ENCODE results near the gene EIF3D.

EIF3D gene

DNA sequence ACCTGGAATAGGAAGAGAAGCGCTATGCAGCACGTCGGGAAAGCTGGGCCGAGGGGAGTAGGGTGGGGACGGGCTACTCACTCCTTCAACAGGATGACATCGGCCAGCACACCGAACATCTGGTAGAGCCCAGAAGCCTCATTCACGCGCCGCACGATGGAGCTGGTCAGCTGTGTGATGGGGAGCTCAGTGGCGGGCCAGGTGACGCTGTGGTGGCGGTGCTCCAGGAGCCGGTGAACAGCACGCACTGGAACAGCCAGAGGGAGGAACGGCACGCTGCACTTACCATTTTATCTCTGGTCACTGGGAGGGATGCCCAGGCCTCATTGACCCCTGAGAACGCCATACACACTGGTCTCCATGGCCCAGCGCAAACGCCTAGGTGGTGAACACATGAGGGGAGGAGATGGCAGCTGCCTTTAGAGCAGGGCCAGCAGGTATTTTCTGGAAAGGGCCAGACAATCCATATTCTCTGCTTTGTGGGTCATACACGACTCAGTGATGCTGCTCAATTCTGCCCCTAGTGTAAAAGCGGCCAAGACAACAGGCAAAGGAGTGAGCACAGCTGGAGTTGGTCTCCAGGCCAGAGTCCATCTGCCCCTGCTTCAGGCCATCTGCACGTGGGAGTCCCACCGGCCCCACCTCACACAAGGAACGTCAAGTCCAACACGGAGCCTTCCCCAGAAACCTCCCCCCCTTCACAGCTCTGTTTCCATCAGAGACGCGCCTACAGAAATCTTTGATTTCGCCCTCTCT lies 30.9 kb downstream of the EIF3D start:
- Mint-ChIP-seq H3K9me3 (no peaks in the 10 kb centered on the region), H3K4me1 (peaks cover 12% of the 10 kb centered on the region), H3K36me3 (no peaks in the 10 kb centered on the region), H3K27ac (no peak overlapping the region), H3K27me3 (no peaks in the 10 kb centered on the region), H3K4me3 (no peak overlapping the region)
- no peak for ATAC-seq

- H3K9me3 Mint-ChIP-seq = no peaks in the 10 kb centered on the region
- peaks cover 23% of the 10 kb centered on the region for H3K4me1 Mint-ChIP-seq
- H3K36me3 Mint-ChIP-seq = peaks cover 4% of the 10 kb centered on the region
- ATAC-seq = peak; percentile 93
- H3K27me3 Mint-ChIP-seq = no peaks in the 10 kb centered on the region
- peak overlapping the region; percentile 75 for H3K27ac Mint-ChIP-seq
- H3K4me3 Mint-ChIP-seq = peak overlapping the region; percentile 51
Observed at GRCh38 chr22:36493690-36494110, 35.3 kb downstream of the EIF3D start.

DNA sequence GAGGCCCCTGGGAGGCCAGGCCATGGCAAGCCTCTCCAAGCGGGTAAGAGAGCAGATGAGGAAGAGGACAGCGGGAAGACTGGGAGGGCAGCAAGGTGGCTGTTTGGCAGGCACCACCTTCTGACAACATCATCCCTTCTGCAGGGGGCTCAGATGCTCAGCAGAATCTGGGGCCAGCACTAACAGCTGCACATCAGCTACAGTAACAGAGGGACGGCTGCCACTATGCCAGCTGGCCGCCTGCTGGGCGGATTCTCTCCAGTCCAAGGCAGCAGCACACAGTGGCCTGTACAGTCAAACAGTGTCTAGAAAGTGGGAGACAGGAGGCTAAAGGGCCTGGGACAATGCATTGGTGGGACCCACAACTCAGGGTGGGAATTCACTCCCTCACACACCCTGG lies 36.9 kb downstream of the EIF3D start:
- peaks cover 10% of the 10 kb centered on the region for H3K36me3 Mint-ChIP-seq
- peaks cover 23% of the 10 kb centered on the region for H3K4me1 Mint-ChIP-seq
- H3K9me3 Mint-ChIP-seq = no peaks in the 10 kb centered on the region
- no peak for ATAC-seq
- H3K27ac Mint-ChIP-seq = peak overlapping the region; percentile 53
- H3K4me3 Mint-ChIP-seq = no peak overlapping the region
- no peaks in the 10 kb centered on the region for H3K27me3 Mint-ChIP-seq

DNA sequence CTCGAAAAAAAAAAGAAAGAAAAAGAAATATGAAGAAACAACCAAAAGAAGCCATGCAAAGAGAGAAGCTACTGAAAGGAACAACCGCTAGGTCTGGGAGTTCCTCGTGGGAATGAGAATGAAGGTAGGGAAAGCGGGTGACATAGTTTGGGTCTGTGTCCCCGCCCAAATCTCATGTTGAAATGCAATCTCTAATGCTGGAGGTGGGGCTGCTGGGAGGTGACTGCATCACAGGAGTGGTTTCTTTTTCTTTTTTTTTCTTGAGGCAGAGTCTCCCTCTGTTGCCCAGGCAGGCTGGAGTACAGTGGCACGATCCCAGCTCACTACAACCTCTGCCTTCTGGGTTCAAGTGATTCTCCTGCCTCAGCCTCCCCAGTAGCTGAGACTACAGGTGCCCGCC lies 37.8 kb downstream of the EIF3D start:
- H3K27ac Mint-ChIP-seq = no peak overlapping the region
- peaks cover 12% of the 10 kb centered on the region for H3K36me3 Mint-ChIP-seq
- peaks cover 23% of the 10 kb centered on the region for H3K4me1 Mint-ChIP-seq
- no peak overlapping the region for H3K4me3 Mint-ChIP-seq
- no peaks in the 10 kb centered on the region for H3K9me3 Mint-ChIP-seq
- no peak for ATAC-seq
- no peaks in the 10 kb centered on the region for H3K27me3 Mint-ChIP-seq

DNA sequence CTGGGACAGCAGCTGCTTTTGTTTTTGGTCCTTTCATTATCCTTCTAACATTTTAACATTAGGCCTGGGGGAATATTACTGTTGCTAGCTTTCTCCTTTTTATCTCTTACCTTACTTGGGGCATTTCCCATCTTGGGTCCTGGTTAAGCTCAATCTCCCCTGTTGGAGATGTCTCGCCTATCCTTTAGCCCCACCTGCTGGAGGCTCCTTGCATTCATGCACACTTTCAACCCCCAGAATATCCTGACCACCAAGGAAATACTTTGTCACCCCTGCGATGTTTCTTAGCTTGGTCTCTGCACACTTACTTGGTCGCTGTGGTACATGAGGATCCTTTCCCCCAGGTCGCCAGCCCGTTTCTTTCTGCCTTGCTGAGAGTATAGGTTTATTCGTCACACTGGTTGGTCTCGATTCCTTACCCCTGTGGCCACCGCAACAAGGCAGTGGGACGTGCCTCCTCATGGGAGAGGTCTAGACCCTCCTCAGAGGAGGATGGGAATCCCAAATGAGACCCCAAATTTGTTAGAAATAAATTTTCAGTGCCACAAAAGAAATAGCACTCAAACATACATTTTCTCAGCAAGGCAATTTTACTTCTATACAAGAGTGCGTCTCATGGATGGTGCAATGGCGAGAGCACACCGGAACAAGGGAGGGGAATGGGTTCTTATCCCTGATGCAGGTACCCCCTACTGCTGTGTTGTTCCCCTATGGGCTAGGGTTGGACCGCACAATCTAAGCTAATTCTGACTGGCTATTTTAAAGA lies 42.2 kb downstream of the EIF3D start:
- H3K36me3 Mint-ChIP-seq = peaks cover 12% of the 10 kb centered on the region
- peaks cover 2% of the 10 kb centered on the region for H3K4me1 Mint-ChIP-seq
- ATAC-seq = no peak
- H3K4me3 Mint-ChIP-seq = no peak overlapping the region
- no peaks in the 10 kb centered on the region for H3K27me3 Mint-ChIP-seq
- H3K27ac Mint-ChIP-seq = no peak overlapping the region
- no peaks in the 10 kb centered on the region for H3K9me3 Mint-ChIP-seq

- Mint-ChIP-seq H3K36me3 (peaks cover 10% of the 10 kb centered on the region), H3K27me3 (no peaks in the 10 kb centered on the region), H3K4me3 (peak within 1 kb of the TSS; percentile 93), H3K27ac (peak within 1 kb of the TSS; percentile 99), H3K9me3 (no peaks in the 10 kb centered on the region), H3K4me1 (peaks cover 9% of the 10 kb centered on the region)
- peak; percentile 97 for ATAC-seq
Observed at GRCh38 chr22:36481393-36482168, 47.4 kb downstream of the EIF3D start, which contains the start of gene TXN2. Gene TXN2, minus strand, starts transcription at chr22:36481640. Its CDS starts 803 bp downstream, at chr22:36480837.

GRCh38 chr22:36480941-36481392 lies 48.0 kb downstream of the EIF3D start:
- Mint-ChIP-seq H3K27me3 (no peaks in the 10 kb centered on the region), H3K36me3 (peaks cover 16% of the 10 kb centered on the region), H3K9me3 (no peaks in the 10 kb centered on the region), H3K27ac (peak overlapping the region; percentile 99), H3K4me3 (peak overlapping the region; percentile 93), H3K4me1 (peaks cover 9% of the 10 kb centered on the region)
- no peak for ATAC-seq

- peaks cover 36% of the 10 kb centered on the region for H3K36me3 Mint-ChIP-seq
- H3K27me3 Mint-ChIP-seq = no peaks in the 10 kb centered on the region
- H3K4me3 Mint-ChIP-seq = no peak overlapping the region
- no peak for ATAC-seq
- H3K27ac Mint-ChIP-seq = no peak overlapping the region
- H3K9me3 Mint-ChIP-seq = no peaks in the 10 kb centered on the region
- peaks cover 9% of the 10 kb centered on the region for H3K4me1 Mint-ChIP-seq
Observed at GRCh38 chr22:36478966-36479365, 50.0 kb downstream of the EIF3D start.

DNA sequence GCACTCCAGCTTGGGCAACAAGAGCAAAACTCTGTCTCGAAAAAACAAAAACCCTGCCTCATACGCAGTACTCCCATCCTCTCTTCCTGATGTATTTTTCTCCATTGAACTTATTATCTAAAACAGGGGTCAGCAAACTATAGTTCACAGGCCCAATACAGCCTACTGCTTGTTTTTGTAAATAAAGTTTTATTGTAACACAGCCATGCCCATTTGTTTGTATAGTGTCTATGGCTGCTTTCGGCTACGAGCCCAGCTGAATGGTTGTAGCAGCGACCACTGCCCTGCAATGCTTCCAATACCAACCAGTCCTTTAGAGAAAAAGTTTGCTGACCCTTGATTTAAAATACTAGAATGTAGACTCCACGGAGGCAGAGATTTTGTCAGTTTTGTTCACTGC lies 53.6 kb downstream of the EIF3D start:
- peaks cover 3% of the 10 kb centered on the region for H3K4me1 Mint-ChIP-seq
- no peaks in the 10 kb centered on the region for H3K9me3 Mint-ChIP-seq
- peaks cover 50% of the 10 kb centered on the region for H3K36me3 Mint-ChIP-seq
- no peak overlapping the region for H3K4me3 Mint-ChIP-seq
- no peaks in the 10 kb centered on the region for H3K27me3 Mint-ChIP-seq
- no peak for ATAC-seq
- H3K27ac Mint-ChIP-seq = no peak overlapping the region

DNA sequence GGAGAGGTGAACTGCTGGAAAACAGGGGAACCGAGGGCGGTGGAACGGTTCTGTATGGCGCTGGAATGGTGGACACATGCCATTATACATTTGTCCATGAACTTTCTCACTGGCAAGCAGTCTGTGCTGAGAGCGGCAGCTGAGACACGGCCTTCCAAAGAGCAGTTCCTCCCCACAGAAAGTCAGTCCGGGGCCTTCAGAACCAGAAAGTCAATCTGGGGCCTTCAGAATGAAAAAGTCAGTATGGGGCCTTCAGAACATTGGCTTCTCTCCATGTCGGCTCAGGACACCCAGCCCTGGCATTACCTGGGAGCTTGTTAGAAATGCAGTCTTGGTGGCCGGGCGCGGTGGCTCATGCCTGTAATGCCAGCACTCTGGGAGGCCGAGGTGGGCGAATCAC lies 56.3 kb downstream of the EIF3D start:
- Mint-ChIP-seq H3K9me3 (no peaks in the 10 kb centered on the region), H3K4me3 (no peak overlapping the region), H3K27ac (no peak overlapping the region), H3K4me1 (peaks cover 8% of the 10 kb centered on the region), H3K27me3 (no peaks in the 10 kb centered on the region), H3K36me3 (peaks cover 55% of the 10 kb centered on the region)
- ATAC-seq = no peak

GRCh38 chr22:36471341-36471821 lies 57.6 kb downstream of the EIF3D start:
- peaks cover 16% of the 10 kb centered on the region for H3K4me1 Mint-ChIP-seq
- no peak overlapping the region for H3K27ac Mint-ChIP-seq
- no peak overlapping the region for H3K4me3 Mint-ChIP-seq
- H3K27me3 Mint-ChIP-seq = no peaks in the 10 kb centered on the region
- H3K9me3 Mint-ChIP-seq = no peaks in the 10 kb centered on the region
- ATAC-seq = no peak
- H3K36me3 Mint-ChIP-seq = peaks cover 54% of the 10 kb centered on the region

DNA sequence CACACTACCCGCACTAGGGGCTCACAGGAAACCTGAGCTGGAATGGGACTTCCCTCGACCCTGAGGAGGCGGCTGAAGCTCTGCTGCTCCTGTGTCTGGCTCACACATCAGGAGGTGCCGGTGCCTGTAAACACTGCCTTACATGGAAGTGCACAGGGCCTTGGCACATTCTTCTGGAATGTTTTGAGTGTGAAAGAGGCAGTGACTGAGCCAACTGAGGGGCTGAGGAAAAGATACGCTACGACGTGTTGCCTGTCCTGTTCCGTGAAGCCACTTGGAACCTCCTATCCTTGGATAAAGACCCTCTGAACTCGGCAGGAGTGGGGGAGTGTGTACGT lies 58.0 kb downstream of the EIF3D start:
- Mint-ChIP-seq H3K27ac (no peak overlapping the region), H3K4me3 (no peak overlapping the region), H3K27me3 (no peaks in the 10 kb centered on the region), H3K9me3 (no peaks in the 10 kb centered on the region), H3K36me3 (peaks cover 54% of the 10 kb centered on the region), H3K4me1 (peaks cover 16% of the 10 kb centered on the region)
- ATAC-seq = no peak

- peak overlapping the region; percentile 53 for H3K27ac Mint-ChIP-seq
- no peaks in the 10 kb centered on the region for H3K9me3 Mint-ChIP-seq
- H3K4me3 Mint-ChIP-seq = no peak overlapping the region
- peaks cover 54% of the 10 kb centered on the region for H3K36me3 Mint-ChIP-seq
- ATAC-seq = peak; percentile 90
- peaks cover 16% of the 10 kb centered on the region for H3K4me1 Mint-ChIP-seq
- no peaks in the 10 kb centered on the region for H3K27me3 Mint-ChIP-seq
Observed at GRCh38 chr22:36470162-36470993, 58.6 kb downstream of the EIF3D start.

DNA sequence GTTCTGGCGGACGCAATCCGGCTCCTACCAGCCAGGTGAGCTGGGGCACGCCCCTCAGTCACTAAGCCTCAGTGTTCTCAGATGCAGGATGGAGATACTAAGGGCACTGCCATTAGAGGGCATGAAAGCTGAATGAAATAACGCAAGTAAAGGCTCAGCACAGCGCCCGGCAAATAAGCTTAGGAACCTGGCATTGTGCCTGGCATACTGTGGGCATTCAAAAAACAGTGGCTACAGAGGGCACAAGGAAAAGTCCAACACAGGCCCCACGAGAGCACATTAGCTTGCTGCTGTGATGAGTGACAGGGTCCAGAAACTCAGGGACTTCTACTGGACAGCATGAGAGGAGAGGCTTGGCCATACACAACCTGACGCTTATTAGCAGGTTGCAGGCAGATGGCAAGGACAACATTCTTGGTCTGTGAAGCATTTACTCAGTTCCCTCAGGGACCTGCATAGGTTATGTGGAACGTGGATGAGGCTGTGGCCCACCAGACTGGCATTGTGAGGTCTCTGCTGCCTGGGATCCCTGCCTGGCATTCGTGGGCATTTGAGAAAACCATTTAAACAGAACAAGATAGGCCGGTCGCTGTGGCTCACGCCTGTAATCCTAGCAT lies 59.8 kb downstream of the EIF3D start:
- Mint-ChIP-seq H3K27me3 (no peaks in the 10 kb centered on the region), H3K4me1 (peaks cover 16% of the 10 kb centered on the region), H3K4me3 (no peak overlapping the region), H3K9me3 (no peaks in the 10 kb centered on the region), H3K36me3 (peaks cover 45% of the 10 kb centered on the region), H3K27ac (no peak overlapping the region)
- ATAC-seq = no peak
